Loucy (cell line): ENCODE data around the gene CELA3B.

ENCODE experiments used
- H2AFZ ChIP-seq: fragments of 200-600 bp; sonication (generic); 2 replicates; pipeline ENCODE4 v1.6.0; 2016; ENCODE audit warnings: antibody characterized with exemption, mild to moderate bottlenecking, low read length, moderate library complexity
- H3F3A ChIP-seq: fragments of 200-600 bp; 2 replicates; pipeline ENCODE4 v1.6.0; 2016; ENCODE audit warnings: antibody characterized with exemption, low read depth, mild to moderate bottlenecking
- H3K27me3 ChIP-seq: fragments of 200-600 bp; sonication (generic); 2 replicates; pipeline ENCODE4 v1.6.1; 2014; ENCODE audit warnings: low read length, mild to moderate bottlenecking; ENCODE audit not compliant: insufficient read depth, poor library complexity, severe bottlenecking
- H3K36me3 ChIP-seq: fragments of 200-600 bp; sonication (generic); 2 replicates; pipeline ENCODE4 v1.6.1; 2016; ENCODE audit warnings: low read length; ENCODE audit not compliant: insufficient read depth
- H3K4me1 ChIP-seq: fragments of 200-600 bp; sonication (generic); 2 replicates; pipeline ENCODE4 v1.5.1; 2014; ENCODE audit warnings: low read length, mild to moderate bottlenecking; ENCODE audit not compliant: insufficient read depth, poor library complexity, severe bottlenecking
- H3K4me2 ChIP-seq: fragments of 200-600 bp; sonication (generic); 2 replicates; pipeline ENCODE4 v1.6.0; 2014; ENCODE audit warnings: antibody characterized with exemption, low read length, low read depth, mild to moderate bottlenecking; ENCODE audit not compliant: poor library complexity, severe bottlenecking
- H3K4me3 ChIP-seq: fragments of 200-600 bp; sonication (generic); 2 replicates; pipeline ENCODE4 v1.5.1; 2014; ENCODE audit warnings: low read length, mild to moderate bottlenecking, mixed read lengths; ENCODE audit not compliant: poor library complexity, severe bottlenecking
- H3K79me2 ChIP-seq: fragments of 200-600 bp; sonication (generic); 2 replicates; pipeline ENCODE4 v1.6.1; 2014; ENCODE audit warnings: low read length; ENCODE audit not compliant: insufficient read depth
- H3K9ac ChIP-seq: fragments of 200-600 bp; sonication (generic); 2 replicates; pipeline ENCODE4 v1.6.0; 2014; ENCODE audit warnings: mild to moderate bottlenecking, low read depth, low read length, moderate library complexity; ENCODE audit not compliant: poor library complexity, severe bottlenecking
- H3K9me2 ChIP-seq: fragments of 200-600 bp; sonication (generic); replicated peaks from 2 replicates; pipeline ENCODE4 v1.6.1; 2016; ENCODE audit warnings: low read depth, low read length, mixed read lengths
- H3K9me3 ChIP-seq: fragments of 200-600 bp; sonication (generic); 2 replicates; pipeline ENCODE4 v1.6.1; 2014; ENCODE audit warnings: mild to moderate bottlenecking, antibody characterized with exemption, low read length, low read depth; ENCODE audit not compliant: insufficient read depth
- H4K20me1 ChIP-seq: fragments of 200-600 bp; sonication (generic); 2 replicates; pipeline ENCODE4 v1.6.0; 2014; ENCODE audit warnings: antibody characterized with exemption, low read length, mild to moderate bottlenecking; ENCODE audit not compliant: insufficient read depth, poor library complexity, severe bottlenecking
- EZH2phosphoT487 ChIP-seq: fragments of 200-600 bp; IDR thresholded peaks from 2 replicates; pipeline ENCODE4 v1.6.1; 2018; ENCODE audit warnings: antibody characterized with exemption, mild to moderate bottlenecking, moderate library complexity, borderline replicate concordance
- TF ChIP-seq, protein P1 (sequence below): fragments of 200-600 bp; sonication (generic); conservative IDR thresholded peaks from 2 replicates; pipeline ENCODE4 v1.5.1; 2014; ENCODE audit warnings: mild to moderate bottlenecking, antibody characterized with exemption, low read length

CELA3B gene

GRCh38 chr1:21938732-21939538 is 37.9 kb upstream of the CELA3B start:
- no peaks in the 10 kb centered on the region for H3K27me3 ChIP-seq
- no peak overlapping the region for H3K4me3 ChIP-seq
- no peaks in the 10 kb centered on the region for H3K4me1 ChIP-seq
- no peaks in the 10 kb centered on the region for H4K20me1 ChIP-seq
- H3F3A ChIP-seq: no peaks in the 10 kb centered on the region
- H3K4me2 ChIP-seq: no peak overlapping the region
- H3K36me3 ChIP-seq: no peaks in the 10 kb centered on the region
- no peak overlapping the region for H3K9ac ChIP-seq
- H3K79me2 ChIP-seq: no peaks in the 10 kb centered on the region
- no peak for TF ChIP-seq EZH2phosphoT487
- TF ChIP-seq, protein P1, sequence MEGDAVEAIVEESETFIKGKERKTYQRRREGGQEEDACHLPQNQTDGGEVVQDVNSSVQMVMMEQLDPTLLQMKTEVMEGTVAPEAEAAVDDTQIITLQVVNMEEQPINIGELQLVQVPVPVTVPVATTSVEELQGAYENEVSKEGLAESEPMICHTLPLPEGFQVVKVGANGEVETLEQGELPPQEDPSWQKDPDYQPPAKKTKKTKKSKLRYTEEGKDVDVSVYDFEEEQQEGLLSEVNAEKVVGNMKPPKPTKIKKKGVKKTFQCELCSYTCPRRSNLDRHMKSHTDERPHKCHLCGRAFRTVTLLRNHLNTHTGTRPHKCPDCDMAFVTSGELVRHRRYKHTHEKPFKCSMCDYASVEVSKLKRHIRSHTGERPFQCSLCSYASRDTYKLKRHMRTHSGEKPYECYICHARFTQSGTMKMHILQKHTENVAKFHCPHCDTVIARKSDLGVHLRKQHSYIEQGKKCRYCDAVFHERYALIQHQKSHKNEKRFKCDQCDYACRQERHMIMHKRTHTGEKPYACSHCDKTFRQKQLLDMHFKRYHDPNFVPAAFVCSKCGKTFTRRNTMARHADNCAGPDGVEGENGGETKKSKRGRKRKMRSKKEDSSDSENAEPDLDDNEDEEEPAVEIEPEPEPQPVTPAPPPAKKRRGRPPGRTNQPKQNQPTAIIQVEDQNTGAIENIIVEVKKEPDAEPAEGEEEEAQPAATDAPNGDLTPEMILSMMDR: no peak
- no peak overlapping the region for H2AFZ ChIP-seq
- no peaks in the 10 kb centered on the region for H3K9me2 ChIP-seq
- no peaks in the 10 kb centered on the region for H3K9me3 ChIP-seq

DNA sequence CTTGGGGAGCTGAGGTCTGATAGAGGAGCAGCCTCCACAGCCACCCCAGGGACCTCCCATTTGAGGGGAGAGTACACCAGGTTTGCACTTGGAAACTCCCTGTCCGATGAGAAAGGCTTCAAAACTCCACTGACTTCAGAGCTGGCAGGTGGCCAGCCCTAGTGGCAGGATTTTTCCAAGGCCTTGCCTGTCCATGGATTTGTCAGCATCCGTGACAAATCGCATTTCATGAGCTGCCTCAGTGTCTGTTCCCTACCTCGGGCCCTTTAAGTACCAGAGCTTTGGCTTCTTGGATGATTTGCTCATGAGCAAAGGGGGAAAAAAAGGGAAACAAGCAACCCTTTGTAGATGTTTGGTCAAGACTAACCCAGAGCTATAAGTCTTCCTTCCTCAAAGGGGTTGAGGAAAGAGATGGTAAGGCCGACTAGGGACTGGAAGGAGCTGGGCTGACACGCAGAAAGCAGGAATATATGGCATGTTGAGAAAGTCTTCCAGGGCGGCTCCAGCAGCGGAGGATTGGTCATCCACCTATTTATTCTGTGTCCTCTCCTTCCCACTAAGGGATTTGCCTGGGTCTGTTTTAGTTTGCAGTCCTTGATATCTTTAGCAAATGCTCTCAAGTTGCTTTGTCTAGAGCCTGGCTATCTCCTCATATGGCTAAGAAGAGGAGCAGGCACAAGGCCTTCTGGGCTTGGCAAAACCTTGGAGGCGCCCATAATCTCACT is 37.0 kb upstream of the CELA3B start:
- H3K9me2 ChIP-seq: no peaks in the 10 kb centered on the region
- no peaks in the 10 kb centered on the region for H3K9me3 ChIP-seq
- H3K36me3 ChIP-seq: no peaks in the 10 kb centered on the region
- TF ChIP-seq, protein P1: no peak
- TF ChIP-seq EZH2phosphoT487: no peak
- H3F3A ChIP-seq: no peaks in the 10 kb centered on the region
- H3K4me1 ChIP-seq: no peaks in the 10 kb centered on the region
- H3K27me3 ChIP-seq: no peaks in the 10 kb centered on the region
- no peaks in the 10 kb centered on the region for H4K20me1 ChIP-seq
- H2AFZ ChIP-seq: no peak overlapping the region
- H3K79me2 ChIP-seq: no peaks in the 10 kb centered on the region
- no peak overlapping the region for H3K4me3 ChIP-seq
- H3K4me2 ChIP-seq: no peak overlapping the region
- no peak overlapping the region for H3K9ac ChIP-seq

DNA sequence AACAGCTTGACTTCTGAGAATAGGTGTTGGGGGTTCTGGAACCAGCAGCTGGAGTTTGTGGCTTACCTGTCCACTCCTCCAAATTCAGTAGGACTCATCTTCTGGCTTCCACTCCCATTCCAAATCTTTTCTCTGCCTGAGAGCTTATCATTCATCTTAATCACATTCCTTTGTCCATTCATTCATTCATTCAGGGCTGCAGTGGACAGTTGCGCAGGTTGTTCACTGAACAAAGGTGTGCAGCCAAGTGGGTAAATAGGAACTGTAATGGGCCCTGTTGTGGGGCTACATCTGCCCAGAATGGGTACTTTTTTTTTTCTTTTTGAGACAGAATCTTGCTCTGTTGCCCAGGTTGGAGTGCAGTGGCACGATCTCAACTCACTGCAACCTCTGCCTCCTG is 36.3 kb upstream of the CELA3B start:
- TF ChIP-seq EZH2phosphoT487: no peak
- TF ChIP-seq, protein P1: no peak
- Histone ChIP-seq H3K4me3 (no peak overlapping the region), H3K9ac (no peak overlapping the region), H2AFZ (no peak overlapping the region), H3F3A (no peaks in the 10 kb centered on the region), H3K9me2 (no peaks in the 10 kb centered on the region), H4K20me1 (no peaks in the 10 kb centered on the region), H3K4me2 (no peak overlapping the region), H3K36me3 (no peaks in the 10 kb centered on the region), H3K79me2 (no peaks in the 10 kb centered on the region), H3K4me1 (no peaks in the 10 kb centered on the region), H3K9me3 (no peaks in the 10 kb centered on the region), H3K27me3 (no peaks in the 10 kb centered on the region)
